ENCODE results near the gene ARID1B. TPM values are rescaled to one million over a fixed set of nuclear protein-coding genes. Genes with fewer than 3 reads are reported as not detected.

ARID1B gene
- total and polyA plus RNA-seq, 9 of the 15 experiments (the other 6 are each of a cell fraction or from before 2014, with no cell fraction given), result 12.5 to 50.5 (median 25.8) TPM

DNA sequence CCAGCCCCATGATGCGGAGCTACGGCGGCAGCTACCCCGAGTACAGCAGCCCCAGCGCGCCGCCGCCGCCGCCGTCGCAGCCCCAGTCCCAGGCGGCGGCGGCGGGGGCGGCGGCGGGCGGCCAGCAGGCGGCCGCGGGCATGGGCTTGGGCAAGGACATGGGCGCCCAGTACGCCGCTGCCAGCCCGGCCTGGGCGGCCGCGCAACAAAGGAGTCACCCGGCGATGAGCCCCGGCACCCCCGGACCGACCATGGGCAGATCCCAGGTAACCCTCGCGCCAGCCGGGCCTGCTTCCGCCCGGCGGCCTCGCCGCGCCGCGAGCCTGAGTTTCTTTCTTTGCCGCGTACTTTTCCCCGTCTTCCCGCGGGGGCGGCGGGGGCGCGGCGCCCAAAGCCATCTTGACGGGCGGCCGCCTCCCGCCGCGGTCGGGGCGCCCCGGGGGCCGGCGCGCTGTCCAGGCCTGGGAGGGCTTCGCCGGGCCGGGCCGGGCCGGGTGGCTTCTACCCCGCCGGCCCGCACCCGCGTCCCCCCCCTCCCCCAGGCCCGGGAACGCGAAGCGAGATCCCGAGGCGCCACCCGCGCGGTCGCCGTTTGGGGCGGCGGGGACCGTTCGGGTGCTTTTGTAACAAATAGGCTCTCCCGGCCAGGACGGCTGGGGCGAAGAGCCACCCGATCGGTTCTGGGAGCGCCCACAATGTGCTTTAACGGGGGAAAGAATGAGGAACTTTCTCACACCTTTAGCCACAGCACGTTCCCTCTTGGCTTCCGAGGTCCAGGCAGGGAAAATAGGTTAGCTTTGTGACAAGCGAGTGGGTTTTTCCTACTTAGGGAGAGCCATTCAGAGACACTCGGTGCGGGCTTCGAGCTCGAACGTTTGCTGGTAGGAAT lies 2.3 kb downstream of the ARID1B start (continued):
- TF ChIP-seq, protein P1, sequence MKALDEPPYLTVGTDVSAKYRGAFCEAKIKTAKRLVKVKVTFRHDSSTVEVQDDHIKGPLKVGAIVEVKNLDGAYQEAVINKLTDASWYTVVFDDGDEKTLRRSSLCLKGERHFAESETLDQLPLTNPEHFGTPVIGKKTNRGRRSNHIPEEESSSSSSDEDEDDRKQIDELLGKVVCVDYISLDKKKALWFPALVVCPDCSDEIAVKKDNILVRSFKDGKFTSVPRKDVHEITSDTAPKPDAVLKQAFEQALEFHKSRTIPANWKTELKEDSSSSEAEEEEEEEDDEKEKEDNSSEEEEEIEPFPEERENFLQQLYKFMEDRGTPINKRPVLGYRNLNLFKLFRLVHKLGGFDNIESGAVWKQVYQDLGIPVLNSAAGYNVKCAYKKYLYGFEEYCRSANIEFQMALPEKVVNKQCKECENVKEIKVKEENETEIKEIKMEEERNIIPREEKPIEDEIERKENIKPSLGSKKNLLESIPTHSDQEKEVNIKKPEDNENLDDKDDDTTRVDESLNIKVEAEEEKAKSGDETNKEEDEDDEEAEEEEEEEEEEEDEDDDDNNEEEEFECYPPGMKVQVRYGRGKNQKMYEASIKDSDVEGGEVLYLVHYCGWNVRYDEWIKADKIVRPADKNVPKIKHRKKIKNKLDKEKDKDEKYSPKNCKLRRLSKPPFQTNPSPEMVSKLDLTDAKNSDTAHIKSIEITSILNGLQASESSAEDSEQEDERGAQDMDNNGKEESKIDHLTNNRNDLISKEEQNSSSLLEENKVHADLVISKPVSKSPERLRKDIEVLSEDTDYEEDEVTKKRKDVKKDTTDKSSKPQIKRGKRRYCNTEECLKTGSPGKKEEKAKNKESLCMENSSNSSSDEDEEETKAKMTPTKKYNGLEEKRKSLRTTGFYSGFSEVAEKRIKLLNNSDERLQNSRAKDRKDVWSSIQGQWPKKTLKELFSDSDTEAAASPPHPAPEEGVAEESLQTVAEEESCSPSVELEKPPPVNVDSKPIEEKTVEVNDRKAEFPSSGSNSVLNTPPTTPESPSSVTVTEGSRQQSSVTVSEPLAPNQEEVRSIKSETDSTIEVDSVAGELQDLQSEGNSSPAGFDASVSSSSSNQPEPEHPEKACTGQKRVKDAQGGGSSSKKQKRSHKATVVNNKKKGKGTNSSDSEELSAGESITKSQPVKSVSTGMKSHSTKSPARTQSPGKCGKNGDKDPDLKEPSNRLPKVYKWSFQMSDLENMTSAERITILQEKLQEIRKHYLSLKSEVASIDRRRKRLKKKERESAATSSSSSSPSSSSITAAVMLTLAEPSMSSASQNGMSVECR (CRISPR knock-in tag; IDR thresholded peaks at IDR 0.05), result peak; percentile 73
- TF ChIP-seq POLR2G (IDR thresholded peaks at IDR 0.05; ENCODE audit: low read depth, low read length) (peak; percentile 79), RBM39 (optimal IDR thresholded peaks at IDR 0.05; ENCODE audit: low read depth, low read length) (no peak), TAF1 (IDR thresholded peaks at IDR 0.05; ENCODE audit: control insufficient read depth, extremely low read depth, insufficient read depth, low read length, severe bottlenecking) (peak; percentile 57), NR2C2 (CRISPR knock-in tag; IDR thresholded peaks at IDR 0.05) (0 out of 2 replicates have a peak, but pooled peaks have one; percentile 47), NR2C2 (tag; IDR thresholded peaks at IDR 0.05) (no peak), ZNF696 (CRISPR knock-in tag; conservative IDR thresholded peaks at IDR 0.05) (no peak), SMAD4 (CRISPR knock-in tag; conservative IDR thresholded peaks at IDR 0.05) (peak; percentile 63; the same call in 1 of the 2 replicates)
- TF ChIP-seq, protein P2, sequence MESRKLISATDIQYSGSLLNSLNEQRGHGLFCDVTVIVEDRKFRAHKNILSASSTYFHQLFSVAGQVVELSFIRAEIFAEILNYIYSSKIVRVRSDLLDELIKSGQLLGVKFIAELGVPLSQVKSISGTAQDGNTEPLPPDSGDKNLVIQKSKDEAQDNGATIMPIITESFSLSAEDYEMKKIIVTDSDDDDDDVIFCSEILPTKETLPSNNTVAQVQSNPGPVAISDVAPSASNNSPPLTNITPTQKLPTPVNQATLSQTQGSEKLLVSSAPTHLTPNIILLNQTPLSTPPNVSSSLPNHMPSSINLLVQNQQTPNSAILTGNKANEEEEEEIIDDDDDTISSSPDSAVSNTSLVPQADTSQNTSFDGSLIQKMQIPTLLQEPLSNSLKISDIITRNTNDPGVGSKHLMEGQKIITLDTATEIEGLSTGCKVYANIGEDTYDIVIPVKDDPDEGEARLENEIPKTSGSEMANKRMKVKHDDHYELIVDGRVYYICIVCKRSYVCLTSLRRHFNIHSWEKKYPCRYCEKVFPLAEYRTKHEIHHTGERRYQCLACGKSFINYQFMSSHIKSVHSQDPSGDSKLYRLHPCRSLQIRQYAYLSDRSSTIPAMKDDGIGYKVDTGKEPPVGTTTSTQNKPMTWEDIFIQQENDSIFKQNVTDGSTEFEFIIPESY (CRISPR knock-in tag; IDR thresholded peaks at IDR 0.05), result peak; percentile 24; the same call in 1 of the 2 replicates
- TF ChIP-seq, protein P3, sequence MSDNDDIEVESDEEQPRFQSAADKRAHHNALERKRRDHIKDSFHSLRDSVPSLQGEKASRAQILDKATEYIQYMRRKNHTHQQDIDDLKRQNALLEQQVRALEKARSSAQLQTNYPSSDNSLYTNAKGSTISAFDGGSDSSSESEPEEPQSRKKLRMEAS (CRISPR knock-in tag; IDR thresholded peaks at IDR 0.05), result 0 out of 2 replicates have a peak, but pooled peaks have one; percentile 25
- TF ChIP-seq, protein P4, sequence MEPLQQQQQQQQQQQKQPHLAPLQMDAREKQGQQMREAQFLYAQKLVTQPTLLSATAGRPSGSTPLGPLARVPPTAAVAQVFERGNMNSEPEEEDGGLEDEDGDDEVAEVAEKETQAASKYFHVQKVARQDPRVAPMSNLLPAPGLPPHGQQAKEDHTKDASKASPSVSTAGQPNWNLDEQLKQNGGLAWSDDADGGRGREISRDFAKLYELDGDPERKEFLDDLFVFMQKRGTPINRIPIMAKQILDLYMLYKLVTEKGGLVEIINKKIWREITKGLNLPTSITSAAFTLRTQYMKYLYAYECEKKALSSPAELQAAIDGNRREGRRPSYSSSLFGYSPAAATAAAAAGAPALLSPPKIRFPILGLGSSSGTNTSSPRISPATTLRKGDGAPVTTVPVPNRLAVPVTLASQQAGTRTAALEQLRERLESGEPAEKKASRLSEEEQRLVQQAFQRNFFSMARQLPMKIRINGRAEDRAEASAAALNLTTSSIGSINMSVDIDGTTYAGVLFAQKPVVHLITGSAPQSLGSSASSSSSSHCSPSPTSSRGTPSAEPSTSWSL (CRISPR knock-in tag; IDR thresholded peaks at IDR 0.05; ENCODE audit: borderline replicate concordance), result 0 out of 2 replicates have a peak, but pooled peaks have one; percentile 42
